ENCODE results near the gene PTPRN.
A peak's percentile ranks its signal among the peaks of the same experiment; 100 is the strongest.

Gene PTPRN

GRCh38 chr2:219302412-219302968, 6.7 kb downstream of the PTPRN start:
- H3K36me3 ChIP-seq (ENCODE audit: insufficient read depth, low read length) = no peaks in the 10 kb centered on the region
- no peaks in the 10 kb centered on the region for H3K9me2 ChIP-seq (replicated peaks; ENCODE audit: low read depth, low read length)
- H3K9ac ChIP-seq (ENCODE audit: low read depth, low read length, poor library complexity, severe bottlenecking) = no peak overlapping the region
- no peaks in the 10 kb centered on the region for H4K20me1 ChIP-seq (ENCODE audit: insufficient read depth, low read length, poor library complexity, severe bottlenecking)
- TF ChIP-seq, protein P1, sequence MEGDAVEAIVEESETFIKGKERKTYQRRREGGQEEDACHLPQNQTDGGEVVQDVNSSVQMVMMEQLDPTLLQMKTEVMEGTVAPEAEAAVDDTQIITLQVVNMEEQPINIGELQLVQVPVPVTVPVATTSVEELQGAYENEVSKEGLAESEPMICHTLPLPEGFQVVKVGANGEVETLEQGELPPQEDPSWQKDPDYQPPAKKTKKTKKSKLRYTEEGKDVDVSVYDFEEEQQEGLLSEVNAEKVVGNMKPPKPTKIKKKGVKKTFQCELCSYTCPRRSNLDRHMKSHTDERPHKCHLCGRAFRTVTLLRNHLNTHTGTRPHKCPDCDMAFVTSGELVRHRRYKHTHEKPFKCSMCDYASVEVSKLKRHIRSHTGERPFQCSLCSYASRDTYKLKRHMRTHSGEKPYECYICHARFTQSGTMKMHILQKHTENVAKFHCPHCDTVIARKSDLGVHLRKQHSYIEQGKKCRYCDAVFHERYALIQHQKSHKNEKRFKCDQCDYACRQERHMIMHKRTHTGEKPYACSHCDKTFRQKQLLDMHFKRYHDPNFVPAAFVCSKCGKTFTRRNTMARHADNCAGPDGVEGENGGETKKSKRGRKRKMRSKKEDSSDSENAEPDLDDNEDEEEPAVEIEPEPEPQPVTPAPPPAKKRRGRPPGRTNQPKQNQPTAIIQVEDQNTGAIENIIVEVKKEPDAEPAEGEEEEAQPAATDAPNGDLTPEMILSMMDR (conservative IDR thresholded peaks at IDR 0.05; ENCODE audit: low read length) = no peak
- no peak for TF ChIP-seq EZH2phosphoT487 (IDR thresholded peaks at IDR 0.05; ENCODE audit: borderline replicate concordance)
- H3K9me3 ChIP-seq (ENCODE audit: insufficient read depth, low read depth, low read length) = no peaks in the 10 kb centered on the region
- H2AFZ ChIP-seq (ENCODE audit: low read length) = no peak overlapping the region
- H3K4me3 ChIP-seq (ENCODE audit: low read length, poor library complexity, severe bottlenecking) = no peak overlapping the region
- H3K27me3 ChIP-seq (ENCODE audit: insufficient read depth, low read length, poor library complexity, severe bottlenecking) = peaks cover 12% of the 10 kb centered on the region
- no peaks in the 10 kb centered on the region for H3K4me1 ChIP-seq (ENCODE audit: insufficient read depth, low read length, poor library complexity, severe bottlenecking)
- H3K4me2 ChIP-seq (ENCODE audit: low read depth, low read length, poor library complexity, severe bottlenecking) = no peak overlapping the region
- no peaks in the 10 kb centered on the region for H3F3A ChIP-seq (ENCODE audit: low read depth)
- H3K79me2 ChIP-seq (ENCODE audit: insufficient read depth, low read length) = no peaks in the 10 kb centered on the region

GRCh38 chr2:219300022-219300421, 9.2 kb downstream of the PTPRN start:
- H3K4me1 ChIP-seq (ENCODE audit: insufficient read depth, low read length, poor library complexity, severe bottlenecking) = peaks cover 3% of the 10 kb centered on the region
- H4K20me1 ChIP-seq (ENCODE audit: insufficient read depth, low read length, poor library complexity, severe bottlenecking) = no peaks in the 10 kb centered on the region
- H3K36me3 ChIP-seq (ENCODE audit: insufficient read depth, low read length) = no peaks in the 10 kb centered on the region
- no peaks in the 10 kb centered on the region for H3K9me3 ChIP-seq (ENCODE audit: insufficient read depth, low read depth, low read length)
- no peaks in the 10 kb centered on the region for H3K79me2 ChIP-seq (ENCODE audit: insufficient read depth, low read length)
- H3K27me3 ChIP-seq (ENCODE audit: insufficient read depth, low read length, poor library complexity, severe bottlenecking) = peaks cover 12% of the 10 kb centered on the region
- no peaks in the 10 kb centered on the region for H3F3A ChIP-seq (ENCODE audit: low read depth)
- H3K9me2 ChIP-seq (replicated peaks; ENCODE audit: low read depth, low read length) = no peaks in the 10 kb centered on the region
- H3K9ac ChIP-seq (ENCODE audit: low read depth, low read length, poor library complexity, severe bottlenecking) = no peak overlapping the region
- H3K4me3 ChIP-seq (ENCODE audit: low read length, poor library complexity, severe bottlenecking) = no peak overlapping the region
- H2AFZ ChIP-seq (ENCODE audit: low read length) = no peak overlapping the region
- TF ChIP-seq EZH2phosphoT487 (IDR thresholded peaks at IDR 0.05; ENCODE audit: borderline replicate concordance) = no peak
- TF ChIP-seq, protein P1 (conservative IDR thresholded peaks at IDR 0.05; ENCODE audit: low read length) = no peak
- no peak overlapping the region for H3K4me2 ChIP-seq (ENCODE audit: low read depth, low read length, poor library complexity, severe bottlenecking)

DNA sequence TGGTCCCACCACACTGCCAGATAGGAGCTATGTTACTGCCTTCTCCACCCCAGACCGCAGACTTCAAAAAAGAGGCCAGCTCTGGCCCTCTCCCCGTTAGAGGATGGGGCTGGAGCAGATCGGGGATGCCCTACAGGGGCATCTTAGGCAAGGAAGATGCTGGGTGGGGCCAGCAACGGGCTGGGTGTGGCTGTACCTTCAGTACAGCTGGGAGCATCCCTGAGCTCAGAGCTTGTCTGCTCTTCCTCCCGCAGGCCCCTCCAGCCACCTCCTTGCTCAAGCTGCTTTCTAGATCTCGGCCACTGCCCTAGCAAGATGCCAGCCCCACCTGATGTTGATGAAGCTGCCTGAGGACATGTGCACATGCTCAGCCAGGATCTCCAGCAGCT, 9.8 kb downstream of the PTPRN start:
- H2AFZ ChIP-seq (ENCODE audit: low read length) = no peak overlapping the region
- H3K4me2 ChIP-seq (ENCODE audit: low read depth, low read length, poor library complexity, severe bottlenecking) = peak overlapping the region; percentile 43
- H3K36me3 ChIP-seq (ENCODE audit: insufficient read depth, low read length) = no peaks in the 10 kb centered on the region
- H3K9ac ChIP-seq (ENCODE audit: low read depth, low read length, poor library complexity, severe bottlenecking) = no peak overlapping the region
- H3K9me3 ChIP-seq (ENCODE audit: insufficient read depth, low read depth, low read length) = no peaks in the 10 kb centered on the region
- H3K79me2 ChIP-seq (ENCODE audit: insufficient read depth, low read length) = no peaks in the 10 kb centered on the region
- H4K20me1 ChIP-seq (ENCODE audit: insufficient read depth, low read length, poor library complexity, severe bottlenecking) = no peaks in the 10 kb centered on the region
- no peak for TF ChIP-seq EZH2phosphoT487 (IDR thresholded peaks at IDR 0.05; ENCODE audit: borderline replicate concordance)
- TF ChIP-seq, protein P1 (conservative IDR thresholded peaks at IDR 0.05; ENCODE audit: low read length) = no peak
- no peaks in the 10 kb centered on the region for H3K9me2 ChIP-seq (replicated peaks; ENCODE audit: low read depth, low read length)
- H3K4me3 ChIP-seq (ENCODE audit: low read length, poor library complexity, severe bottlenecking) = peak overlapping the region; percentile 31
- H3K27me3 ChIP-seq (ENCODE audit: insufficient read depth, low read length, poor library complexity, severe bottlenecking) = peaks cover 12% of the 10 kb centered on the region
- no peaks in the 10 kb centered on the region for H3F3A ChIP-seq (ENCODE audit: low read depth)
- H3K4me1 ChIP-seq (ENCODE audit: insufficient read depth, low read length, poor library complexity, severe bottlenecking) = peaks cover 6% of the 10 kb centered on the region
